Liver (tissue), 9 donors: ENCODE data around the gene JAGN1. TPM values are rescaled to one million over a fixed set of nuclear protein-coding genes. Genes with fewer than 3 reads are reported as not detected.
"Not testable (repeated sequence)": the region's sequence is repeated elsewhere in the genome, so short reads cannot be mapped to it uniquely, and the experiment has no call there.

Source experiments
- DNase-seq: peaks from one replicate; pipeline ENCODE4 v3.0.0-alpha.2; 2017; ENCODE audit warnings: low spot score
- H3K27ac ChIP-seq, 2 donors: one replicate each; pipeline ENCODE4 v1.7.0; 2013; ENCODE audit warnings: inconsistent platforms in 2 of 2, low read length in 2 of 2, control low read depth in 1 of 2, low read depth in 1 of 2, mild to moderate bottlenecking in 1 of 2
- H3K27me3 ChIP-seq, 4 donors: one replicate each; pipeline versions ENCODE4 v1.6.1 to v1.7.0; 2013; ENCODE audit warnings: low read length in 3 of 4, inconsistent platforms in 1 of 4, mild to moderate bottlenecking in 1 of 4, moderate library complexity in 1 of 4; ENCODE audit not compliant: control insufficient read depth in 4 of 4, insufficient read depth in 4 of 4
- H3K36me3 ChIP-seq, 4 donors: one replicate each; pipeline versions ENCODE4 v1.6.1 to v1.7.0; 2013; ENCODE audit warnings: low read length in 3 of 4, mild to moderate bottlenecking in 3 of 4, low read depth in 1 of 4, moderate library complexity in 1 of 4; ENCODE audit not compliant: control insufficient read depth in 4 of 4, insufficient read depth in 3 of 4
- H3K4me1 ChIP-seq, 4 donors: one replicate each; pipeline versions ENCODE4 v1.6.1 to v1.7.0; 2013; ENCODE audit warnings: low read length in 3 of 4, mild to moderate bottlenecking in 3 of 4, moderate library complexity in 1 of 4; ENCODE audit not compliant: control insufficient read depth in 4 of 4, insufficient read depth in 4 of 4
- H3K4me3 ChIP-seq, 3 donors: one replicate each; pipeline versions ENCODE4 v1.6.1 to v1.7.0; 2013; ENCODE audit warnings: low read length in 3 of 3, control low read depth in 1 of 3, low read depth in 1 of 3, mild to moderate bottlenecking in 1 of 3
- H3K9ac ChIP-seq, 2 donors: one replicate each; pipeline ENCODE4 v1.7.0; 2013; ENCODE audit warnings: low read length in 2 of 2, mild to moderate bottlenecking in 2 of 2, moderate library complexity in 2 of 2, control low read depth in 1 of 2, low read depth in 1 of 2
- H3K9me3 ChIP-seq, 4 donors: one replicate each; pipeline versions ENCODE4 v1.6.1 to v1.7.0; 2013; ENCODE audit warnings: low read length in 3 of 4; ENCODE audit not compliant: control insufficient read depth in 4 of 4
- FOXA2 ChIP-seq: IDR thresholded peaks from 2 replicates; pipeline ENCODE4 v1.6.1; 2016; ENCODE audit warnings: antibody characterized with exemption
- NR2F2 ChIP-seq: IDR thresholded peaks from 2 replicates; pipeline ENCODE4 v1.6.1; 2016; ENCODE audit warnings: antibody characterized with exemption
- RAD21 ChIP-seq, 2 donors: IDR thresholded peaks; 2 replicates each; pipeline ENCODE4 v1.6.1; 2016; ENCODE audit warnings: antibody characterized with exemption in 2 of 2, mild to moderate bottlenecking in 2 of 2
- SP1 ChIP-seq: IDR thresholded peaks from 2 replicates; pipeline ENCODE4 v1.6.1; 2018; ENCODE audit warnings: antibody characterized with exemption, mild to moderate bottlenecking
- WGBS: extraction: QIAGEN DNeasy Blood & Tissue Kit; methylation state at CpG from one replicate; pipeline ENCODE4 v1.1.7; 2013; 5-methylcytosine and 5-hydroxymethylcytosine counted together
- polyA plus RNA-seq, 2 donors: library from polyadenylated mRNA; stranded (reverse) in 1 of 2; unstranded in 1 of 2; fragments of 200-250 nt in 1 of 2; fragments of >200 nt in 1 of 2; fragmentation: Nextera tagmentation in 1 of 2; extraction: Ambion mirVana in 1 of 2; gene quantifications; one replicate each; pipeline versions ENCODE4 v1.2.1 to v1.2.3, GENCODE V29; 2013 to 2015
- total RNA-seq, 2 donors: library from RNA; depleted of rRNA; stranded (reverse); fragments of >200 nt; gene quantifications; one replicate each; pipeline ENCODE4 v1.2.3, GENCODE V29; 2014
- TF ChIP-seq, protein P1 (sequence below): IDR thresholded peaks from 2 replicates; pipeline ENCODE4 v1.6.1; 2016; ENCODE audit warnings: antibody characterized with exemption
- TF ChIP-seq, protein P2 (sequence below): IDR thresholded peaks from 2 replicates; pipeline ENCODE4 v1.6.1; 2016; ENCODE audit warnings: antibody characterized with exemption
- TF ChIP-seq, protein P3 (sequence below): fragments of 150-350 bp; IDR thresholded peaks from 2 replicates; pipeline ENCODE4 v1.5.1; 2017; ENCODE audit warnings: improper control_type of control experiment, low read depth, low read length; ENCODE audit not compliant: missing input control
- donor health status: healthy.
- donor health status: healthy.
- donor health status: healthy.
- donor health status: healthy.
- donor health status: healthy.

JAGN1 gene
- total and polyA plus RNA-seq, 4 donors, result 18.0 to 46.8 (median 30.6) TPM

DNA sequence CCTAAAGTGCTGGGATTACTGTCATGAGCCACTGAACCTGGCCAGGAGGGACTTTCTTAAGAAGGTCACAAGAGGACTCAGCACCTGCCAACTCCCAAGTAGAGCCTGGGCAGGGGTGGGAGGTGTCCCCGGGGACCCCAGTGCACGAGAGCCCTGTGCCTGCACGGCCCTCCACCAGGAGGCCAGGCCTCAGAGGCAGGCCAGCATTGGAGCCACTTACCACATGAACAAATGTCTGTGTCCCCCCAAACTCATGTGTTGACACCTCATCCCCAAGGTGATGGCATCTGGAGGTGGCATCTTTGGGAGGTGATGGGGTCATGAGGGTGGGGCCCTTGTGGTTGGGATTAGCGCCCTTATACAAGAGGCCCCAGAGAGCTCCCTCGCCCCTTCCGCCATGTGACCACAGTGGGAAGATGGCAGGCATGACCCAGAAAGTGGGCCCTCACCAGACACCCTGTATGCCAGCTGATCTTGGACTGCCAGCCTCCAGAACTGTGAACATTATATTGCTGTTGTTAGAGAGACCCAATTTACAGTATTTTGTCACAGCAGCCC is 43.4 kb upstream of the JAGN1 start:
- no peaks in the 10 kb centered on the region for H3K9me3 ChIP-seq
- 95% methylated on average over 6 of the region's 6 CpGs for WGBS
- no peak for TF ChIP-seq NR2F2
- no peak for TF ChIP-seq RAD21 (IDR thresholded peaks at IDR 0.05)
- TF ChIP-seq SP1, result no peak
- TF ChIP-seq FOXA2, result no peak
- TF ChIP-seq, protein P1, sequence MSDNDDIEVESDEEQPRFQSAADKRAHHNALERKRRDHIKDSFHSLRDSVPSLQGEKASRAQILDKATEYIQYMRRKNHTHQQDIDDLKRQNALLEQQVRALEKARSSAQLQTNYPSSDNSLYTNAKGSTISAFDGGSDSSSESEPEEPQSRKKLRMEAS, result no peak
- TF ChIP-seq, protein P2, sequence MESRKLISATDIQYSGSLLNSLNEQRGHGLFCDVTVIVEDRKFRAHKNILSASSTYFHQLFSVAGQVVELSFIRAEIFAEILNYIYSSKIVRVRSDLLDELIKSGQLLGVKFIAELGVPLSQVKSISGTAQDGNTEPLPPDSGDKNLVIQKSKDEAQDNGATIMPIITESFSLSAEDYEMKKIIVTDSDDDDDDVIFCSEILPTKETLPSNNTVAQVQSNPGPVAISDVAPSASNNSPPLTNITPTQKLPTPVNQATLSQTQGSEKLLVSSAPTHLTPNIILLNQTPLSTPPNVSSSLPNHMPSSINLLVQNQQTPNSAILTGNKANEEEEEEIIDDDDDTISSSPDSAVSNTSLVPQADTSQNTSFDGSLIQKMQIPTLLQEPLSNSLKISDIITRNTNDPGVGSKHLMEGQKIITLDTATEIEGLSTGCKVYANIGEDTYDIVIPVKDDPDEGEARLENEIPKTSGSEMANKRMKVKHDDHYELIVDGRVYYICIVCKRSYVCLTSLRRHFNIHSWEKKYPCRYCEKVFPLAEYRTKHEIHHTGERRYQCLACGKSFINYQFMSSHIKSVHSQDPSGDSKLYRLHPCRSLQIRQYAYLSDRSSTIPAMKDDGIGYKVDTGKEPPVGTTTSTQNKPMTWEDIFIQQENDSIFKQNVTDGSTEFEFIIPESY, result no peak
- TF ChIP-seq, protein P3, sequence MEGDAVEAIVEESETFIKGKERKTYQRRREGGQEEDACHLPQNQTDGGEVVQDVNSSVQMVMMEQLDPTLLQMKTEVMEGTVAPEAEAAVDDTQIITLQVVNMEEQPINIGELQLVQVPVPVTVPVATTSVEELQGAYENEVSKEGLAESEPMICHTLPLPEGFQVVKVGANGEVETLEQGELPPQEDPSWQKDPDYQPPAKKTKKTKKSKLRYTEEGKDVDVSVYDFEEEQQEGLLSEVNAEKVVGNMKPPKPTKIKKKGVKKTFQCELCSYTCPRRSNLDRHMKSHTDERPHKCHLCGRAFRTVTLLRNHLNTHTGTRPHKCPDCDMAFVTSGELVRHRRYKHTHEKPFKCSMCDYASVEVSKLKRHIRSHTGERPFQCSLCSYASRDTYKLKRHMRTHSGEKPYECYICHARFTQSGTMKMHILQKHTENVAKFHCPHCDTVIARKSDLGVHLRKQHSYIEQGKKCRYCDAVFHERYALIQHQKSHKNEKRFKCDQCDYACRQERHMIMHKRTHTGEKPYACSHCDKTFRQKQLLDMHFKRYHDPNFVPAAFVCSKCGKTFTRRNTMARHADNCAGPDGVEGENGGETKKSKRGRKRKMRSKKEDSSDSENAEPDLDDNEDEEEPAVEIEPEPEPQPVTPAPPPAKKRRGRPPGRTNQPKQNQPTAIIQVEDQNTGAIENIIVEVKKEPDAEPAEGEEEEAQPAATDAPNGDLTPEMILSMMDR, result no peak
- peaks cover 2 to 28% (median 21%) of the 10 kb centered on the region in 4 donors for H3K4me1 ChIP-seq
- H3K4me3 ChIP-seq, result no peak overlapping the region
- no peaks in the 10 kb centered on the region for H3K27me3 ChIP-seq
- H3K9ac ChIP-seq, result no peak overlapping the region
- H3K27ac ChIP-seq, result no peak overlapping the region
- H3K36me3 ChIP-seq, result peaks cover 0 to under 1% (median 0%) of the 10 kb centered on the region in 4 donors
- DNase-seq, result no peak

DNA sequence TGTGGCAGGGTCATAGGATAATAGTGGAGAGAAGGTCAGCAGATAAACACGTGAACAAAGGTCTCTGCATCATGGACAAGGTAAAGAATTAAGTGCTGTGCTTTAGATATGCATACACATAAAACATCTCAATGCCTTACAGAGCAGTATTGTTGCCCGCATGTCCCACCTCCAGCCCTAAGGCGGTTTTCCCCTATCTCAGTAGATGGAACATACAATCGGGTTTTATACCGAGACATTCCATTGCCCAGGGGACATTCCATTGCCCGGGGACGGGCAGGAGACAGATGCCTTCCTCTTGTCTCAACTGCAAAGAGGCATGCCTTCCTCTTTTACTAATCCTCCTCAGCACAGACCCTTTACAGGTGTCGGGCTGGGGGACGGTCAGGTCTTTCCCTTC is 42.5 kb upstream of the JAGN1 start:
- not testable (repeated sequence) for H3K36me3 ChIP-seq, DNase-seq, H3K27me3 ChIP-seq, H3K9ac ChIP-seq, H3K4me3 ChIP-seq, H3K9me3 ChIP-seq, H3K27ac ChIP-seq
- 77% methylated on average over 9 of the region's 9 CpGs for WGBS
- peaks cover 2 to 26% (median 21%) of the 10 kb centered on the region in 4 donors for H3K4me1 ChIP-seq

DNA sequence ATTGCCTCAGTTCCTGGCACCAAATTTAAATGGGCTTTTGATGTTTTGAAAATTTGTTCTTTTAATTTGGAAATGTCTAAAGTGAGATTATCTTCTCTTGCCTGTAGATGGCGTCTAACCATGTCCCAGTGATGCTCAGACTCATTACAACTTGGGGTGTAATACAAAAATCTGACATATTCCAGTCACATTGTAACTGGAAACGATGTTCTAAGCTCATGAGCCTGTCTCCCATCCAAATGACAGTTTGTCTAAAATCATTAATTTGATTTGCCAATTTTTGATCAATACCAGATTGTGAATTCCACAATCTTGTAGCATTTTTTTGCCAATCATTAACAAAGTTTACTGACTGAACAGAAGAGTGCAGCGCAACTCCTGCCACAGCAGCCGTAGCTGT is 41.5 kb upstream of the JAGN1 start:
- not testable (repeated sequence) for DNase-seq

DNA sequence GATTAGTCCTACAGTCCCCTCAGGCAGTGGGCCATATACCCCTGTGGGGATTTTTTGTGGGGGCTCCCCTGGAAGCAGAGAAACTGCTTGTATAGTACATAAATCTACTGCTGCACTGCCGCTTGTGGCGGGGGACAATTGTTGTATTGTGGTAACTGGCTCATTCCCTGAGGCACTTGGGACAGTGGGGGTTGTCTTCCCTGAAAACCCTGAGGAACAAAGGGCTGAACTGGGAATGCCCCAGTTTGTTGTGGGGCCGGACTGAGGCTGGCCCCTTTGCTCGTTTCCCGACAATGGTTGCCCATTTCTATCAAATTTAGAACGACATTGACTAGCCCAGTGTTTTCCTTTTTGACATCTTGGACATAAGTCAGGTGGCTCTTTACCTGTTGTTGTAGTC is 39.0 kb upstream of the JAGN1 start:
- 95% methylated on average over 6 of the region's 6 CpGs for WGBS
- H3K9me3 ChIP-seq, DNase-seq, H3K36me3 ChIP-seq, H3K27ac ChIP-seq, H3K9ac ChIP-seq, H3K4me3 ChIP-seq, H3K27me3 ChIP-seq: not testable (repeated sequence)
- peaks cover 0 to 17% (median 12%) of the 10 kb centered on the region in 4 donors for H3K4me1 ChIP-seq

More for the DNA sequence above, 41.5 kb upstream of the JAGN1 start:
- not testable (repeated sequence) for H3K9ac ChIP-seq, H3K27me3 ChIP-seq, H3K9me3 ChIP-seq, H3K27ac ChIP-seq, H3K36me3 ChIP-seq, H3K4me3 ChIP-seq
- WGBS, result 17% methylated on average over 4 of the region's 4 CpGs
- TF ChIP-seq, protein P3, result peak; percentile 40
- TF ChIP-seq RAD21 (IDR thresholded peaks at IDR 0.05), result peak; percentile 73 to 79
- peaks cover 0 to 20% (median 16%) of the 10 kb centered on the region in 4 donors for H3K4me1 ChIP-seq
